Activated CD8-positive, alpha-beta memory T cell treated with anti-CD3 and anti-CD28 coated beads for 48 hours (primary cell): Measurements from ENCODE around the gene TMIGD2.
A peak's percentile ranks its signal among the peaks of the same experiment; 100 is the strongest.

ENCODE experiments used
- DNase-seq, 3 experiments: peaks; one replicate each; pipeline ENCODE4 v3.0.0-alpha.2; 2020; ENCODE audit warnings: low read depth in 2 of 3, low spot score in 2 of 3

The TMIGD2 gene

DNA sequence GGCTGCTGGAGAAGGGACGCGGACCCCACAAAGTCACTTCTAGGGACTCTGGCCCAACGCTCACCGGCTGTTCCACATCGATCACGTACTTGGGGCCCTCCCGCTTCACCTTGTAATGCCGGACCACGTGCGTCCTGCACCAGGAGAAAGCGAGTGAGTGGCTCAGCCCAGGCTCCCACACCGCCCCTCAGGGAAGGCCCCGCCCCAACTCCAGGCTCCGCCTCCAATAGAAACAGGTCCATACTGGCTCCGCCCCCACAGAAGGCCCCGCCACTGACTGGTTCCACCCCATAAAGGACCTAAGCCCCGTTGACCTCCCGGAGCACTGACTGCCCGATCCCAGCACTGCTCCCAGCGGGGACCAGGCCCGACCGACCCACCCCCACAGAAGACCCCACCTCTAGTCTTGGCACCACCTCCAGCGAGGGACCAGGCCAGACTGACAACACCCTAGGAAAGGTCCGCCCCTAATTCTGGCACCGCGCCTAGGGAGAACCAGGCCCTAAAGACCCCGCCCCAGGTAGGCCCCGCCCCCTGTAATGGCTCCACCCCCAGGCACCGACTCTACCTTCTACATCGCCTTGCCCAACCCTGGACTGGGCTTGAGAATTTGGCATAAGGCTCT is 25.2 kb upstream of the TMIGD2 start:
- DNase-seq, result peak in 2 of 3 experiments; percentile 50 to 66

DNA sequence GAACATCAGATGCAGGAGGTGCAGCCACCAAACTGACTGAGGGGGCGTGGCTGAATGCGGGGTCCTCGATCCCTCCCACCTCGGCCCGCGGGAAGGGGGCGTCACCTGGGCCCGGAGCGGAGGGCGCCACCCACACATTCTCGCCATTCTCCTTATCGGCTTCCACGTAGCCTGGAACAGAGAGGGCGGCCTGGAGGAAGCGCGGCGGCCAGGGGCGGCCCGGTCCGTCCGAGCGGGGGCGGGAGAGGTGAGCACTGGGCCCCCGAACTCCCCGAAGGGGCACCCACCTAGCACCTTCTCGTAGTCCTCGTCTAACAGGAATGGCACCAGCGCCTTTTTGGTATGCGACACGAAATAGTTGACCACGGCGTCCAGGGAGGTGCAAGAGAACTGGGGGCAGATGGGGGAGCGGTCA is 24.7 kb upstream of the TMIGD2 start:
- DNase-seq, result no peak

DNA sequence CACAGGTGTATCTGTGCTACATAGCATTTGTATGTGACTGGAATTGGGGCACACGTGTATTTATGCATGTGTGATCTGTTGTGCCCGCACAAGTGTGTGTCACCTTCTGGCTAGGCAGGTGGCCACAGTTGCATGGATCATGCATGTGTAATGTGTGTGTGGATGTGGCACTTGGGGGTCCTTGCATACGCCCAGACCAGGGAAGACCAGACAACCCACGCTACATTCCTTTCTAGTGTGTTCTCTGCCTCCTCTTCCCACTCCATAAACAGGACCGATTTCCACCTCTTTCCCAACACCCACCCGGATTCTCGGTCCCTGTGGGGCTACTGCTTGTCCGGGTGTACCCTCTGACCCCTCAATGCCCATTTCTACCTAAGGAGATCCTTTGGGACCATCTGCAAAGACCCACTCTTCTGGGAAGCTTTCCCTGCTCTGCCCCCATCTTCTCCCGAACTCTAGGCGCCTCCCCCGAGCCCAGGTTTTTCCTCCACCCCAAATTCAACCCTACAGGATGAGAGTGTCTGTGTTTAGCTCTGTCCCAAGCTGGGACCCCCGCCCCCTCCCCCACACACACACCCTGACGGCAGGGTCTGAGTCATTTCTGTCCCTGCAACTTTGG is 24.1 kb upstream of the TMIGD2 start:
- DNase-seq, result no peak

DNA sequence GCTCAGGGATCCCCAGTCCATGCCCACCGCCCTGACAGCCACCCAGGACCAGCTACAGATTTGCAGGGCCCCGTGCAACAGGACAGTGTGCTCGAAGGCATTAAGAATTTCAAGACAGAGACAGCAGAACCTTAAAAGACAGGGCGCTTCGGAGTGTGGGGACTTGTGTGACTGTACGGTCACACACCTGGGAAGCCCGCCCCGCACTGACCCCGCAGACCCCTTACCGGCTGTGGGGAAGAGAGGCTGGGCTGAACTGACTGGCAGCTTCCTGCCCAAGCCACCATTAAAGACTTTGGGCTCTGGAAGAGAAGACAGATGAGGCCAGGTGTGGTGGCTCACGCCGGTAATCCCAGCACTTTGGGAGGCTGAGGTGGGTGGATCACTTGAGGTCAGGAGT is 22.0 kb upstream of the TMIGD2 start:
- no peak for DNase-seq

DNA sequence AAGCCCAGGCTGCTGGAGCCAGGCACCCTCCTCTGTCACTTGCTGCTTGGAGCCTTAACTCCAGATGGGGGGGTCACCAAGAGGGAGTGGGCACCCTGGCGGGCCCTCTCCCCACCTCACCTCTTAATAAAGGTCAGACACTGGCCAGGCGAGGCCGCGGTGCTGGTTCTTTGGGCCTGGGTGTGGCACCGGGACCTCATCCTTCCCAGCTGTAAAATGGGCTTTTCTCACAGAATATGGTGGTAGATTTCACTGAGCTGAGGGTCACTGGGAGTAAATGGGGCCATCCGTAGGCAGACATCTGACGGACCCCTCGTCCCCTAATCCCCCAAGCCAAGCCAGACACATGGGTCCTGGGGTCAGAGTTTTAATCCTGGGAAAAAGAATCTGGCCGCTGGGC is 21.5 kb upstream of the TMIGD2 start:
- no peak for DNase-seq

DNA sequence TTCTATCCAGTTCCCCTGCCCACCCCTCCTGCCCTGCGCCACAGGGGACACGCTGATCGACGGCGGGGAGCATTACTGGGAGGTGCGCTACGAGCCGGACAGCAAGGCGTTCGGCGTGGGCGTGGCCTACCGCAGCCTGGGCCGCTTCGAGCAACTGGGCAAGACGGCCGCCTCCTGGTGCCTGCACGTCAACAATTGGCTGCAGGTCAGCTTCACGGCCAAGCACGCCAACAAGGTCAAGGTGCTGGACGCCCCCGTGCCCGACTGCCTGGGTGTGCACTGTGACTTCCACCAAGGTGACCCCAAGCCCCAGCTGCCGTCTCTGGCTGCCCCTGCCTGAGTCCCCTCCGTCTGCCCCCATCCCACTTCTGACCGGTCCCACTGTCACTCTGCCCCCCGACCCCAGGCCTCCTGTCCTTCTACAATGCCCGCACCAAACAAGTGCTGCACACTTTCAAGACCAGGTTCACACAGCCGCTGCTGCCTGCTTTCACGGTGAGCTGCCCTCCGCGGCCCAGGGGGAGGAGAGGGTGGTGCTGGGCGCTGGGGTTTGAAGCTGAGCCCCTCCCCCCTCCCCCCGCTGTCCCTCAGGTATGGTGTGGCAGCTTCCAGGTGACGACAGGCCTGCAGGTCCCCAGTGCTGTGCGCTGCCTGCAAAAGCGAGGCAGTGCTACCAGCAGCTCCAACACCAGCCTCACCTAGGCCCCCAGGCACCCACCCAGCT is 20.9 kb upstream of the TMIGD2 start:
- DNase-seq, result no peak

DNA sequence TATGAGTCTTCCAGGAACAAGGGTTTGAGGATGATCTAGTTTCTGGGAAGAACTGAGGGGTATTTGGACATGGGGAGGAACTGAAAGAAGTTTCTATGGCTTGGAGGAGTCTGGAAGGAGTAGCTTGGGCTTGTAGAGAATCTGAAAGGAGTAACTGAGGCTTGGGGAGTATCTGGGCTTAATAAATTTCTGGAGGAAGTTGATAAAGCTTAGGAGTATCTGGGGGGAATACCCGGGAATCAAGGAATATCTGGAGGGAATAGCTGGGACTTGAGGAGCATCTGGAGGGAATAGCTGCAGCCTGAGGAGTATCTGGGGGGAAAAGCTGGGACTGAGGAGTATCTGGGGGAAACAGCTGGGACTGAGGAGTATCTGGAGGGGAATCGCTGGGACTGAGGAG is 18.2 kb upstream of the TMIGD2 start:
- DNase-seq, result no peak

DNA sequence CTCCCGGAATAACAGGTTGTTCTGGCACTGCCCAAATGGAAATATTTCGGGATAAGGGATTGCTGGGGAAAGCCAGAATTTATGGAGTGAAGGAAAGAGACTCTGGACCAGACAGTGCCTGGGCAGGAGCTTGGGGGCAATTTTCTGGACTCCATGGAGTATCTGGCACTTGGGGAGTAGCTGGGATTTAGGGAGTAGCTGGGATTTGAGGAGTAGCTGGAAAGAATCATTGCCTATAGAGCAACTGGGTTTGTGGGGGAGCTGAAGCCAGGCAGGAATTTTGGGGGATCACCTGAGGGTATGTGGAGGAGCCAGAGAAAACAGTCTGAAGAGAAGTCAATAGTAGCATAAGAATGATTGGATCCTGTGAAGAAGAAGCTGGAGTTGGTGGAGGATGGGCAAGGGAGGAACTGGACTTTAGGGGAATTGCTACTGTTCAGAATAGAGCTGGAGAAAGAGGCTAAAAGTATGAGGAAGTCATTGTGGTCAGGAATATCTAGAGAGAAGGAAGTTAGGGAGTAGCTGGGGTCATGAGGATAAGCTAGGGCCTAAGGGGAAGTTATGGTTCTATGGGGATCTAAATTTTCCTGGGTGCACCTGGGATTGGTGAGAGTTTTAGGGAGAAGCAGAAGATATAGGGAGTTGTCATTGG is 17.0 kb upstream of the TMIGD2 start:
- no peak for DNase-seq

DNA sequence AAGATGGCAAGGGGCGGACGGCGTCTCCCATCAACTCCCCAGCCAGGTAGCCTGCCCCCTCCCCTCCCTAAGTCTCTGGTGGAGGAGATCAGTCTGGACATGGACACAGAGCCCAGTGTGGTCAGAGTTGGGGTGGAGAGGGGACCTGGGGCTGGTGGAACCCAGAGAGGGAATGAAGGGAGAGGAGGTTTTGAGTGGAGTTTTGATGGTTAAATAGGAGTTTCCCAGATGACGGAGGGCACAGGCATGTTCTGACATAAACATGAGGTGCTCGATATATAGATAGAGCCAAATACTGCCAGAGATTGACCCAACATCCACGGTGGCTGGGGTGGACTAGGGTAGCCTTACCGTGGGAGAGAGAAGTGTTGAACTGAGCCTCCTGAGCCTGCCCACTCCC is 16.3 kb upstream of the TMIGD2 start:
- no peak for DNase-seq

DNA sequence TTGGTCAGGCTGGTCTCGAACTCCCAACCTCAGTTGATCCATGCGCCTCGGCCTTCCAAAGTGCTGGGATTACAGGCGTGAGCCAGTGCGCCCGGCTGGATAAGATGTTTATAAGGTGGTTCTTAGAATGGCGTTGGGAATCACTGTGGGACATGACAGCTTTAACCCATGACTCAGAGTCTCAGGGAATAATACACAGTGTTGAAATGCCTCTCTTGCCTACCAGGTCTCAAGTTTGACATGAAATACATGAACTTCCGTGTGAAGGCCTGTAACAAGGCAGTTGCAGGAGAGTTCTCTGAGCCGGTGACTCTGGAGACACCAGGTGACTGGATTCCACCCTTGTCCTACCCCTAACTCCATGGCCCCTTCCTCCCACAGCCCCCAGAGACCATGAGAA is 14.8 kb upstream of the TMIGD2 start:
- DNase-seq, result no peak

DNA sequence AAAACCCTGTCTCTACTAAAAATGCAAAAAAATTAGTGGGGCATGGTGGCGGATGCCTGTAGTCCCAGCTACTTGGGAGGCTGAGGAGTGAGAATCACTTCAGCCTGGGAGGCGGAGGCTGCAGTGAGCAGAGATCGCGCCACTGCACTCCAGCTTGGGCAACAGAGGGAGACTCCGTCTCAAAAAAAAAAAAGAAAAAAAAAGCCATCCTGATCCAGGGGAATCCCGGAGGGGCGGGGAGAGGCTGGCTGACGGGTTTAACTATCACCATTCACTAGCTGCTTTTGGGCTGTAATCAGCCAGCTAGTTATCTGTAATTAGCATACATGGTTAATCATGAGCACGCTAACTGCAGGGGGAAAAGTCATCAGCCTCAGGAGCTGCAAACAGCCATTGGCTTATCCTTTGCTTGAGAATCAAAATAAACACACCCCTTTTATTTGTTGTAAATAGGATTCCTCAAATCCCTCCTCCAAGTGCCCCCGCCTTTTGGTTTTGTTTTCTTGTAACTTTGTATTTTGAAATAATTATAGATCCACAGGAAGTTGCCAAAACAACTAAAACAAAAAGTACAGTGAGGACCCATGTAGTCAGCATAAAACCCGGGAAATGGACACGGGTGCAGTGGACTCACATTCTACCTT is 11.8 kb upstream of the TMIGD2 start:
- no peak for DNase-seq

DNA sequence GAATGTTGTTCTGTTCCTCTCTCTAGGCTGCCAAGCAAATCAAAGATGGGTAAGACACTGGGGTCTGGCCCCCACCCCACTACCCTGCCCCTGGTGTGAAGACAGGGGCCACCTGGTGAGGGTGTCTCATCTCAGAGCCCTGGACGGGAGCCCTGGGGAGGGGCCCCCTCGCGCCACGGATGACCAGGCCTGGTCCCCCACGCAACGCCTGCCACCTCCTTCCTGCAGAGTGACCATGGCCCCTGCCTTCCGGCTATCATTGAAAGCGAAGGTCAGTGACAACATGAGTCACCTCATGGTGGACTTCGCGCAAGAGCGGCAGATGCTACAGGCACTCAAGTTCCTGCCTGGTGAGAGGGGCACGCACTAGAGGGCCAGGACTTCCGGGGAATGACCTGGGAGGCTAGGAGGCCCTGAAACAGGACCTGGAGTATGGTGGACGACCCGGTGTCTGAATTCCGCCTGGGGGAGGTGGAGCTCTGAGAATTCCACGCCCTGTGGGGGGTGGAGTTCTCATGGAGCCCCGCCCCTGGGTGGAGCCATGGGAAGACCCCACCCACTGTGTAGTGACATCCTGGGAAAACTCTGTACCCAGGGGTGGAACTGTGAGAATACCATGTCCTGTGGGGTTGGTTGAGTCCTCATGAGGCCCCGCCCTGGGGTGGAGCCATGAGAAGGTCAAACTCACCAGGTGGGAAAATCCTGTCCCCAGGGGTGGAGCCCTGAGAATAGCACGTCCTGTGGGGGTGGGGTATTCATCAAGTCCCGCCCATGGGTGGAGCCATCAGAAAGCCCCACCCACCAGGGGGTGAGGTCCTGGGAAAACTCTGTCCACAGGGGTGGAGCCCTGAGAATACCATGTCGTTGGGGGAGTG is 8.3 kb upstream of the TMIGD2 start:
- no peak for DNase-seq

DNA sequence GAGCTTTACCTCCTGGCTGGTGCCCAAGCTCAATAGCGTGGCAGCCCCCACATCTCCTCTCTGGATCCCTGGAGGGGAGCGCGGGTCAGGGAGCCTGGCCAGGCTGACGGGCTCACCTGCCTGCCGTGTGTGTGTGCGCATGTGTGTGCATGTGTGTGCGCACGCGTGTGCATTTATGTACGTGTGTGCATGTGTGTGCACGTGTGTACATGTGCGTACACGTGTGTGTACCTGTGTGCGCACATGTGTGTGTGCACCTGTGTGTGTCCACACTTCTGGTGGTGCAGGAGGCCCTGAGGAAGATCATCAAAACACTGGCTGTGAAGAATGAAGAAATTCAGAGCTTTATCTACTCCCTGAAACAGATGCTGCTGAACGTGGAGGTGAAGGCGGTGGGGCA is 3.5 kb upstream of the TMIGD2 start:
- DNase-seq, result no peak

DNA sequence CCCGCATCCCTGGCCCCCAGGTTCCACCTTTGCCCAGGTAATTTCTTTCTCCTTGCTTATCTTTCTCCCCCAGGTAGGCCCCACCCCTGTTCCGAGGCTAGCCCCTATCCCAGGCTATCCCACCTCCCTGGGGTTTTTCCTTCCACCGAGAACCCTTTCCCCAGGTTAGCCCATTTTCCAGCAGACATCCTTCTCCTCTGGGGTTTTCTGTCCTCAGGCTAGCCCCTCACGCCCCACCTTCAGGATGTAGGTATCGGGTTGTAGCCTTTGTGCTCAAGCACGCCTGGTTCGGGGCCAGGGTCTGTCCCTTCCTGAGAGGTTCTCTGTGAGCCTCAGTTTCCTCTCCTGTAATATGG is 3.0 kb upstream of the TMIGD2 start:
- no peak for DNase-seq

DNA sequence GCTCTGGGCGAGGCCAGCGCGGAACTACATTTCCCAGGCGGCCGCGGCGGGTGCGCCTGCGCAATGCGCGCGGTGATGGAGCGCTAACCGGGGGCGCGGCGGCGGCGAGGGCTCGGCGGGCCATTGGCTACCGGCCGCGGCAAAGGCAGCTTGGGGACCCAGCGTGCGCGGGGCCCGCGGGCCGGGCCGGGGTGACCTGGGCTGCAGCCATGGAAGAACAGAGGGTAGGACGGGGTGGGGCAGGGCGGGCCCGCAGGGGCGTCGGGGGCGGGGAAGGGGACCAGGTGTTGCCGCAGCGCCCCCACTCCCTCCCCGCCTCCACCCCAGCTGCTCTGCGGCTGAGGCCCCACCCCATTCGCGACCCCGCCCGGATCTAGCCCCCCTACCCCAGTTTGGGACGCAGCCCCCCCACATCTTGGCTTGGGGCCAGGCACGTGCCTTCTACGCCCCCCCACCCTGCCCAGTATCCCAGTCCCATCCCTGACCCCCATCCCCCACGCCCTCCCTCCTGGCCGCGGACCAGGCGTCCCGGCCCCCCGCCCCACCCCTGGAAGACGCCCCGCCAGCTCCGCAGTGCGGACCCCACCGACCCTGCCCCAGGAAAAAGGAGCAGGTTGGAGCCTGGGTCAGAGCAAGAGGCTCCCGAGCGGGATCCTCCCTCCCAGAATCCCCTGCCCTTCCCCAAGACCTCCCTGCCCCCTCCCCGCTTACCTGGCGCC is 2.5 kb upstream of the TMIGD2 start, which contains the start of gene FSD1:
Gene FSD1 (plus strand): TSS at position 61 of the 719 bp plus-strand sequence. CDS start 149 bp downstream, at position 210.
- peak; percentile 68 to 70 (median 68) for DNase-seq

DNA sequence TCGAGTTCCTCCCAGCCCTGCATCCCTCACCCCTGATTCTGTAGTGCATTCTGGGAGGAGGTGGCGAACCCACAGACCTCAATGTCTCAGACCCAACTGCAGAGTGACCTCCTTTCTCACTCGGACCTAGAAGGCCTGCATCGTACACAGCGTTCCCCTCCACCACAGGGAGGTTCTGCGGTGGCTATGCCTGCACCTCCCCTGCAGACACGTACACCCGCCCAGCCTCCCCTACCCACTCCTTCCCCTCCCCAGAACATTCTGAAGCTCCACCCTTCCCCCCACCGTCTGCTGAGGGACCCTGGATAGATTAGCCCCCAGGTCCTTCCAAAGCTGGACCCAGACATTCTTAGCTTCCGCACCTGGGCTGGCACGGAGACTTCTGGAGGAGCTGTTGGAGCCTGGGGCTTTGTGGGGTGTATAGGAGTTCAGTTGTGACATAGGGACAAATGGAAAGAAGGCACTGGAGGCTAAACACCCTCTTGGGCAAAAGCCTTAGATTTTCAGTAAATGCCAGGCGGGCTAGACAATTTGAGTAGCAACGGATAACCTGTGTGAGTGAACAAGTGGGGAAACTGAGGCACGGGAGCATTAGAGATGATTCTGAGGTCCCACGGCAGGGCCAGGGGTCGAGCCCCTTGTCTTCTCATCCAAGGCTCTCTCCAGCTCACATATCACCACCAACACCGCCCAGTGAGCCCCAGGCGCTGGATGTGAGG is 1.8 kb upstream of the TMIGD2 start:
- no peak for DNase-seq

DNA sequence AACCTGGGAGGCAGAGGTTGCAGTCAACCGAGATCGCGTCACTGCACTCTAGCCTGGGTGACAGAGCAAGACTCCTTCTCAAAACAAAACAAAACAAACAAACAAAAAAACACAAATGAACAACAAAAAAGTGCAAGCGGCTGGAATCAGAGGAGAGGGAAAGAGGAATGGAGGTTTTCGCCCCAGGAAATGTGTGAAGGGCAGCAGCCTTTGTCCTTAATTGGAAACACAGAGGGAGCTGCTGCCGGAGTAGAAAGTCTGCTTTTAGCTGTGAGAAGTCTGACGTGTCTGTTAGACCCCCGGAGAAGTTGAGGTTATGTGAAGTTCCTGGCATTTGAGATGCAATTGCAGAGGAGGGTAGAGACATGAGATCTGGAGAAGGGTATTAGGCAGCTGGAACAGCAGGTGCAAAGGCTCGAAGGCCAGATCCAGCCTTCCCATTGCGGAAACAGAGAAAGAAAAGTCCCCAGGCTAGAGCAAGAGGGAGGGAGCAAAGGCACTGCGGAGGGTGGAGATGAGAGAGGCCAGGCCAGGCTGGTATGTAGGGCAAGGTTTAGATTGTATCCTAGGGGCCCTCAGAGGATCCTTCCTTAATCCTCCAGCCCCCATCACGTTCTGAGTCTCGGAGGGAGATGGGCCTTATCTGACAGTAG is 473 bp downstream of the TMIGD2 start:
- DNase-seq, result no peak

DNA sequence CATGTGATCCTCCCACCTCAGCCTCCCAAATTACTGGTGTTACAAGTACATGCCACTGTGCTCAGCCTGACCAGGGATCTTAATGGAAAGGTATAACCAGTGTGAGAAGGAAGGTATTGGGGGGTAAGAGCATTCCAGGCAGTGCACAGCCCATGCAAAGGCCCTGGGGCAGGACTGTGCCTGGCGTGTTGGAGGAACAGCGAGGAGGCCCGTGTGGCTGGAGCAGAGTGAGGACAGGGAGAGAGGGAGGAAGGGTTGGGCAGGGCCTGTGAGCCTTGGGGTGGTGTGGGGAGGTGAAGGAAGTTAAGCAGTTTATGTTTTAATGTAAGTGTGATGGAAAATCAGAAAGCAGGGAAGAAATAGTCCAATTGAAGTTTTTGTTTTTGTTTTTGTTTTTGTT is 1.6 kb downstream of the TMIGD2 start:
- no peak for DNase-seq
